T-cell (primary cell): ENCODE results near the gene CDX1. TPM values are rescaled to one million over a fixed set of nuclear protein-coding genes. Genes with fewer than 3 reads are reported as not detected.

Experiments used
- ATAC-seq, 4 experiments: fragments of 200-7000 bp in 3 of 4; fragments of 150-1000 bp in 1 of 4; cut with Tn5 transposase; replicated peaks in 1 of 4; 1 replicate in 3 of 4; 2 replicates in 1 of 4; pipeline ENCODE4 v1.10.0; 2021; ENCODE audit warnings: moderate library complexity in 3 of 4, mild to moderate bottlenecking in 2 of 4, moderate number of reproducible peaks in 1 of 4
- CTCF ChIA-PET, 2 donors: fragments of 300-600 bp; sonication (Branson Sonifier 250); formaldehyde crosslinking; loops; one replicate each; lab custom pipeline; 2022; ENCODE audit warnings: antibody characterized with exemption in 2 of 2; lab: Charles Lee
- POLR2A ChIA-PET, 2 donors: fragments of 300-600 bp; sonication (Branson Sonifier 250); formaldehyde crosslinking; loops; one replicate each; lab custom pipeline; 2022; ENCODE audit warnings: antibody characterized with exemption in 2 of 2; lab: Charles Lee
- DNase-seq, 35 experiments: peaks; one replicate each; pipeline versions ENCODE4 v3.0.0 to v3.0.0-alpha.2; 2013 to 2023
- H3K27ac ChIP-seq: one replicate; pipeline ENCODE4 v1.5.1; 2013; ENCODE audit warnings: low read length
- H3K27me3 ChIP-seq, 2 experiments: replicated peaks in 1 of 2; 1 replicate in 1 of 2; 2 replicates in 1 of 2; pipeline versions ENCODE4 v1.6.1 to v1.7.0; 2013; ENCODE audit warnings: low read length in 1 of 2, mixed read lengths in 1 of 2; ENCODE audit not compliant: control insufficient read depth in 2 of 2, insufficient read depth in 2 of 2; ENCODE audit errors: extremely low read depth in 1 of 2
- H3K36me3 ChIP-seq, 2 donors: 1 replicate in 1 of 2; 2 replicates in 1 of 2; pipeline versions ENCODE4 v1.6.1 to v1.7.0; 2013; ENCODE audit warnings: low read length in 1 of 2; ENCODE audit not compliant: control insufficient read depth in 2 of 2, insufficient read depth in 1 of 2; ENCODE audit errors: extremely low read depth in 1 of 2
- H3K4me1 ChIP-seq, 2 experiments: 1 replicate in 1 of 2; 2 replicates in 1 of 2; pipeline versions ENCODE4 v1.6.1 to v1.7.0; 2013; ENCODE audit warnings: low read length in 2 of 2, mixed read lengths in 1 of 2; ENCODE audit not compliant: insufficient read depth in 2 of 2, control insufficient read depth in 1 of 2; ENCODE audit errors: extremely low read depth in 1 of 2
- H3K4me3 ChIP-seq, 2 donors: 1 replicate in 1 of 2; 2 replicates in 1 of 2; pipeline versions ENCODE4 v1.5.1 to v1.7.0; 2013; ENCODE audit warnings: mild to moderate bottlenecking in 2 of 2, low read length in 1 of 2, moderate library complexity in 1 of 2; ENCODE audit not compliant: control insufficient read depth in 1 of 2; ENCODE audit errors: extremely low read depth in 1 of 2
- H3K9me3 ChIP-seq: 2 replicates; pipeline ENCODE4 v1.7.0; 2013
- H3K27ac Mint-ChIP-seq, 2 donors: one replicate each; pipeline ENCODE4 v1.8.0; 2020 to 2021; ENCODE audit warnings: mild to moderate bottlenecking in 2 of 2, mixed read lengths in 2 of 2
- H3K27me3 Mint-ChIP-seq, 2 donors: one replicate each; pipeline ENCODE4 v1.8.0; 2021 to 2022; ENCODE audit warnings: mixed read lengths in 2 of 2
- H3K36me3 Mint-ChIP-seq: one replicate; pipeline ENCODE4 v1.8.0; 2021; ENCODE audit warnings: mixed read lengths
- H3K4me1 Mint-ChIP-seq, 3 donors: one replicate each; pipeline ENCODE4 v1.8.0; 2020 to 2022; ENCODE audit warnings: mixed read lengths in 3 of 3, mild to moderate bottlenecking in 1 of 3
- H3K4me3 Mint-ChIP-seq, 3 donors: one replicate each; pipeline ENCODE4 v1.8.0; 2020 to 2022; ENCODE audit warnings: mild to moderate bottlenecking in 3 of 3, mixed read lengths in 3 of 3, moderate library complexity in 3 of 3
- H3K9me3 Mint-ChIP-seq, 3 donors: one replicate each; pipeline ENCODE4 v1.8.0; 2020 to 2022; ENCODE audit warnings: mixed read lengths in 3 of 3
- WGBS: methylation state at CpG from one replicate; pipeline ENCODE4 v1.1.5; 2013; ENCODE audit warnings: missing lambda C conversion rate; ENCODE audit not compliant: insufficient coverage; 5-methylcytosine and 5-hydroxymethylcytosine counted together
- total RNA-seq, 35 experiments: library from RNA in 6 of 35; stranded (reverse) in 6 of 35; fragments of 120-200 nt in 1 of 35; gene quantifications; one replicate each; pipeline versions ENCODE4 v1.2.1 to v1.2.4 and lab custom pipeline; 2013 to 2026

The CDX1 gene
- total RNA-seq, 5 donors from 2014 or later (not counting 1 experiment from before 2014, with no cell fraction given): 0.23 TPM; not detected in 4

GRCh38 chr5:150139334-150139733 lies 27.2 kb upstream of the CDX1 start:
- Mint-ChIP-seq H3K36me3 (no peaks in the 10 kb centered on the region), H3K27ac (no peak overlapping the region), H3K9me3 (no peaks in the 10 kb centered on the region), H3K27me3 (no peaks in the 10 kb centered on the region), H3K4me3 (no peak overlapping the region), H3K4me1 (no peaks in the 10 kb centered on the region)
- peaks cover 0 to 14% of the 10 kb centered on the region in 2 experiments for H3K27me3 ChIP-seq
- no peaks in the 10 kb centered on the region for H3K9me3 ChIP-seq
- H3K4me1 ChIP-seq: no peaks in the 10 kb centered on the region
- no peak for DNase-seq
- no peak overlapping the region for H3K4me3 ChIP-seq
- no peaks in the 10 kb centered on the region for H3K36me3 ChIP-seq
- 100% methylated on average over 2 of the region's 6 CpGs for WGBS
- H3K27ac ChIP-seq: no peak overlapping the region
- ChIA-PET POLR2A (no interaction called here), CTCF (no interaction called here)
- ATAC-seq: no peak

- POLR2A ChIA-PET: interaction anchor here in 1 of 2 donors (0.5 kb wide), 1 partner anchor 756 kb away, joined by 4 read pairs; no protein-coding TSS in a partner anchor
- Histone ChIP-seq H3K27ac (no peak overlapping the region), H3K4me1 (no peaks in the 10 kb centered on the region), H3K27me3 (peaks cover 0 to 14% of the 10 kb centered on the region in 2 experiments), H3K9me3 (no peaks in the 10 kb centered on the region), H3K36me3 (no peaks in the 10 kb centered on the region), H3K4me3 (no peak overlapping the region)
- WGBS: 76% methylated on average over 11 of the region's 11 CpGs
- CTCF ChIA-PET: no interaction called here
- no peak overlapping the region for H3K27ac Mint-ChIP-seq
- H3K4me3 Mint-ChIP-seq: no peak overlapping the region
- H3K36me3 Mint-ChIP-seq: no peaks in the 10 kb centered on the region
- no peaks in the 10 kb centered on the region for H3K4me1 Mint-ChIP-seq
- DNase-seq (no peak), ATAC-seq (no peak)
- no peaks in the 10 kb centered on the region for H3K27me3 Mint-ChIP-seq
- no peaks in the 10 kb centered on the region for H3K9me3 Mint-ChIP-seq
Measured at GRCh38 chr5:150140830-150141229, 25.7 kb upstream of the CDX1 start.

GRCh38 chr5:150141544-150142184 lies 24.9 kb upstream of the CDX1 start:
- POLR2A ChIA-PET: no interaction called here
- H3K4me1 ChIP-seq: no peaks in the 10 kb centered on the region
- Mint-ChIP-seq H3K36me3 (no peaks in the 10 kb centered on the region), H3K4me1 (no peaks in the 10 kb centered on the region), H3K27me3 (no peaks in the 10 kb centered on the region), H3K27ac (no peak overlapping the region), H3K9me3 (no peaks in the 10 kb centered on the region), H3K4me3 (no peak overlapping the region)
- peaks cover 0 to 9% of the 10 kb centered on the region in 2 experiments for H3K27me3 ChIP-seq
- CTCF ChIA-PET: no interaction called here
- no peaks in the 10 kb centered on the region for H3K36me3 ChIP-seq
- no peak for DNase-seq
- H3K27ac ChIP-seq: no peak overlapping the region
- 82% methylated on average over 9 of the region's 9 CpGs for WGBS
- no peaks in the 10 kb centered on the region for H3K9me3 ChIP-seq
- no peak overlapping the region for H3K4me3 ChIP-seq
- no peak for ATAC-seq

- Histone ChIP-seq H3K4me1 (no peaks in the 10 kb centered on the region), H3K27me3 (peaks cover 0 to 7% of the 10 kb centered on the region in 2 experiments), H3K9me3 (no peaks in the 10 kb centered on the region), H3K27ac (no peak overlapping the region), H3K36me3 (no peaks in the 10 kb centered on the region), H3K4me3 (no peak overlapping the region)
- no peak for DNase-seq
- ChIA-PET CTCF (no interaction called here), POLR2A (no interaction called here)
- Mint-ChIP-seq H3K4me1 (no peaks in the 10 kb centered on the region), H3K9me3 (no peaks in the 10 kb centered on the region), H3K27me3 (no peaks in the 10 kb centered on the region), H3K4me3 (no peak overlapping the region), H3K27ac (no peak overlapping the region), H3K36me3 (no peaks in the 10 kb centered on the region)
- WGBS: 87% methylated on average over 7 of the region's 14 CpGs
- ATAC-seq: no peak
Measured at GRCh38 chr5:150142185-150142958, 24.2 kb upstream of the CDX1 start.

GRCh38 chr5:150142959-150143349 lies 23.6 kb upstream of the CDX1 start:
- no peaks in the 10 kb centered on the region for H3K36me3 ChIP-seq
- 88% methylated on average over 1 of the region's 4 CpGs for WGBS
- no peak overlapping the region for H3K4me3 Mint-ChIP-seq
- POLR2A ChIA-PET: no interaction called here
- H3K27ac Mint-ChIP-seq: no peak overlapping the region
- no peak overlapping the region for H3K27ac ChIP-seq
- DNase-seq (no peak), ATAC-seq (no peak)
- H3K9me3 Mint-ChIP-seq: no peaks in the 10 kb centered on the region
- CTCF ChIA-PET: no interaction called here
- H3K4me1 ChIP-seq: no peaks in the 10 kb centered on the region
- H3K4me3 ChIP-seq: no peak overlapping the region
- no peaks in the 10 kb centered on the region for H3K36me3 Mint-ChIP-seq
- H3K9me3 ChIP-seq: no peaks in the 10 kb centered on the region
- no peaks in the 10 kb centered on the region for H3K27me3 Mint-ChIP-seq
- H3K27me3 ChIP-seq: peaks cover 0 to 9% of the 10 kb centered on the region in 2 experiments
- no peaks in the 10 kb centered on the region for H3K4me1 Mint-ChIP-seq

- DNase-seq (no peak), ATAC-seq (no peak)
- no peaks in the 10 kb centered on the region for H3K36me3 Mint-ChIP-seq
- H3K4me1 ChIP-seq: no peaks in the 10 kb centered on the region
- no peaks in the 10 kb centered on the region for H3K36me3 ChIP-seq
- no peaks in the 10 kb centered on the region for H3K27me3 Mint-ChIP-seq
- no peak overlapping the region for H3K4me3 ChIP-seq
- peaks cover 0 to 8% of the 10 kb centered on the region in 2 experiments for H3K27me3 ChIP-seq
- WGBS: 85% methylated on average over 16 of the region's 20 CpGs
- H3K27ac ChIP-seq: no peak overlapping the region
- CTCF ChIA-PET: no interaction called here
- H3K9me3 ChIP-seq: no peaks in the 10 kb centered on the region
- H3K4me1 Mint-ChIP-seq: no peaks in the 10 kb centered on the region
- no peaks in the 10 kb centered on the region for H3K9me3 Mint-ChIP-seq
- POLR2A ChIA-PET: no interaction called here
- no peak overlapping the region for H3K27ac Mint-ChIP-seq
- H3K4me3 Mint-ChIP-seq: no peak overlapping the region
Measured at GRCh38 chr5:150143350-150144245, 23.0 kb upstream of the CDX1 start.
